GM19043 (cell line): ENCODE measurements around the gene OR2S2.
A peak's percentile ranks its signal among the peaks of the same experiment; 100 is the strongest.
"Not testable (repeated sequence)": the region's sequence is repeated elsewhere in the genome, so short reads cannot be mapped to it uniquely, and the experiment has no call there.

Experiments
- ATAC-seq: cut with Tn5 transposase; IDR thresholded peaks from one replicate; pipeline ENCODE4 v1.9.1; 2021; ENCODE audit warnings: low read depth; ENCODE audit not compliant: unreplicated experiment

OR2S2 gene

GRCh38 chr9:35958104-35958837 lies at the start of gene OR2S2:
Gene OR2S2, minus strand, starts transcription at chr9:35958154. Its CDS starts 56 bp downstream, at chr9:35958098.
- no peak for ATAC-seq

GRCh38 chr9:36007316-36007708 lies 49.4 kb upstream of the OR2S2 start:
- ATAC-seq = peak; percentile 53

- ATAC-seq = no peak
These were observed 48.8 kb upstream of the OR2S2 start for GRCh38 chr9:36006549-36007315.

DNA sequence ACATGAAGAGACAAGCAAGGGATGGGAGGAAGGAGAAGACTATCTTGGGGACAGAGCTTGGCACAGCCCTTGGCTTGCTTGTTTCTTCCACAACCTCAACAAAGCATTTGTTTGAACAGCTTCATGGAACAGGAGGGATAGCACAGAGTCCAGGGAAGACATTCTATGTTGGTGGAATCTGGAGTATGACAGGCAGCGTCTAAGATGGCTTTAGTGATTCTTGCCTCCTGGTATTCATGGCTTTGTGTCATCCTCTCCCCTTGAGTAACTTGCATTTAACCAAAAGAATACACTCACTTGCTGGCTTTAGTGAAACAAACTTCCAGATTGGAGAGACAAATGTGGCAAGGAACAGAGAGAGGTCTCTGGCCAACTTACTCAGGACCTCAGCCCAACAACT lies 47.9 kb upstream of the OR2S2 start:
- no peak for ATAC-seq

DNA sequence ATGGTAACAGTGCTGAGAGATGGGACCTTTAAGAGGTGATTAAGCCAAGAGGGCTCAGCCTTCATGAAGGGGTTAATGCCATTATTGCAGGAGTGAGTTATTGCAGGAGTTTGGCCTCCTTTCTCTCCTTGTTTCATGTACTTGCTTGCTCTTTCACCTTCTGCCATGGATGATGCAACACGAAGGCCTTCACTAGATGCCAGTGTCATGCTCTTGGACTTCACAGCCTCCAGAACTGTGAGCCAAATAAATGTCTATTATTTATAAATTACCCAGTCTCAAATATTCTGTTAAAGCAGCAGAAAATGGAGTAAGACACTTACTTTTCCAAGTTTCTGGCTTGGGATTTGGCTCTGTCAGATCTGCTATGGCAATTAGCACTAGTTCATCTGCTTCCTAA lies 40.4 kb upstream of the OR2S2 start:
- no peak for ATAC-seq

DNA sequence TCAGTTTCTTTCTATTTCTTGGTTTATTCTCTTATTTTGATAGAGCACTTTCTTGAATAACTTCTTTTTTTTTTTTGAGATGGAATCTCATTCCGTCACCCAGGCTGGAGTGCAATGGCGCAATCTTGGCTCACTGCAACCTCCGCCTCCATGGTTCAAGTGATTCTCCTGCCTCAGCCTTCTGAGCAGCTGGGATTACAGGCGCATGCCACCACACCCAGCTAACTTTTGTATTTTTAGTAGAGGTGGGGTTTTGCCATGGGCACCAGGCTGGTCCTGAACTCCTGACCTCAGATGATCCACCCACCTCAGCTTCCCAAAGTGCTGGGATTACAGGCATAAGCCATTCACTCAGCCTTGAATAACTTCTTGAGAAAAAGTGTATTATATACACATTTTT lies 39.1 kb upstream of the OR2S2 start:
- ATAC-seq = not testable (repeated sequence)

DNA sequence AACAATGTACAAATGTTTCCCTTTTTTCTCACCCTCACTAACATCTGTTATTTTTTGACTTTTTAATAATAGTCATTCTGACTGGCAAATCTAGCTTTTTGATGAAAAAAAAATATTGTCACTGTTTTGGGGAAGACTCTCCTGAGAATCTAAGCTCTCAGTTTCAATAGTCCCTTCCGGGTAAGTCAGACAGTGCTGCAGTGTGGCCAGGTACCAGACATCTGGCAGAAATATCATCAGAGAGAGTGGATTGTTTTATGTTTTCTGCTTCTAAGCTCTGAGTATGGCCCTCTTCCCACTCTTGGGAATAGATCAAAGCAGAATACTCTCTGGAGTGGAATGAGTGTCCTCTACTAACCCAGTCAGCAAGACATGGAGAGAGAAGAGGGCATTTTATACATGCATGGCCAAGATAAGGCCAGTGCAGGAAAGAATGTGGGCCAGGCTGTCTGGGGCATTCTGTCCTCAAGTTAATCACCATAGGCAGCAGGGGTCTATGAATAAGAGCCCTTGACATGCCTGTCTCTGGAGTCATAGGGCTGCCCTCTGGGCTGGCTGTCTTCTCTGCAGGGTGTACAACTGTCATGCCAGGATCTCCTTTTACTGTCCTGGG lies 38.5 kb upstream of the OR2S2 start:
- no peak for ATAC-seq

DNA sequence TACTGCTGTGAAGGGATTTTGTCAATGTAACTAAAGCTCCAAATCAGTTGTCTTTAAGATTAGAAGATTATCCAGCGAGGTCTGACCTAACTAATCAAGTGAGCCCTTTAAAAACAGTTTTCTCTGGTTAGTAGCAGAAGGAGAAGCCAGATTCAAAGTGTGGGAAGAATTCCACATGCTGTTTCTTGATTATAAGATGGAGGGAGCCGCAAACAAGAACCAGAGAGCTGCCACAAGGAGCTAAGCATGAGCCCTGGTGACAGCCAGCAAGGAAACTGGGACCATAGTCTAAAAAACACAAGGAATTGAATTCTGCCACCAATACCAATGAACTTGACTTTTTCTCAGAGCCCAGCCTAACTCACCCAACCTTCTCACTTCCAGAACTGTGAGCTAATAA lies 37.0 kb upstream of the OR2S2 start:
- ATAC-seq = no peak

GRCh38 chr9:35993976-35994720 lies 36.2 kb upstream of the OR2S2 start:
- no peak for ATAC-seq

- ATAC-seq = not testable (repeated sequence)
These were observed 35.2 kb upstream of the OR2S2 start for GRCh38 chr9:35993136-35993535.

DNA sequence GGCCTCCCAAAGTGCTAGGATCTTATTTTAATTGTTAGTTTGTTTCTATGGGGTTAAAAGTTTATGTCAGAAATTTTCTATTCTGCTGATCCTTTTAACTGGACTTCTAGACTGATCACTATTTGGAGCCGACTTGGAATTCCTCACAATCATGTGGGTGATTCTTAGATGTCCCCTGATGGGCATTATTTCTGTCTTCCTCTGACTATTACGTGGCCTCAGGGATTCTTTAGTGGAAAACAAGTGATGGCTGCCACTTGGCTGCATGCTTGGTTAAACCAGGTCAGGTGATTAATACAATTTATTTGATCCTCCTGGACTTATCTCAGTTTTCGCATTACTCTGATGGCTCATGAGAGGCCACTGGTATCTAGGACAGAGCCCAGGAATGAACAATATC lies 32.2 kb upstream of the OR2S2 start:
- no peak for ATAC-seq

GRCh38 chr9:35984021-35984420 lies 26.1 kb upstream of the OR2S2 start:
- ATAC-seq = no peak

DNA sequence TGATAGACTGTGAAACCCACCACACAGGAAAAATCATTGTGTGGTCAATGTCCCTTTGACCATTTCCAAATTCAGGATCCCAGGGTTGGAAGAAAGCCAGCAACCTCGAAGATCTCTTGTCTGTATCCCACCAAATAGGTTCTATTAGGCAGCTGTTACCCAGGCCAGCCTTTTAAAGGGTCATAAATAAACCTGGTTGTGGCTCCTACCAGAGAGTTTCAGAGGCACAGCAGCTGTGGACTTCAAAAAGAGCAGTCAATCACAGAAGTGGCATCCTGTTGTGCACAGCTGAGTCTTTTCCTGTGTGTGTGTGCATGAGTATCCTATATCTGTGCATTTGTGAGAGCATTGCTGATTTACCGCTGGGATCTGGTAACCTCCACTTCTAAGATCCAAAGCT lies 23.7 kb upstream of the OR2S2 start:
- ATAC-seq = no peak

DNA sequence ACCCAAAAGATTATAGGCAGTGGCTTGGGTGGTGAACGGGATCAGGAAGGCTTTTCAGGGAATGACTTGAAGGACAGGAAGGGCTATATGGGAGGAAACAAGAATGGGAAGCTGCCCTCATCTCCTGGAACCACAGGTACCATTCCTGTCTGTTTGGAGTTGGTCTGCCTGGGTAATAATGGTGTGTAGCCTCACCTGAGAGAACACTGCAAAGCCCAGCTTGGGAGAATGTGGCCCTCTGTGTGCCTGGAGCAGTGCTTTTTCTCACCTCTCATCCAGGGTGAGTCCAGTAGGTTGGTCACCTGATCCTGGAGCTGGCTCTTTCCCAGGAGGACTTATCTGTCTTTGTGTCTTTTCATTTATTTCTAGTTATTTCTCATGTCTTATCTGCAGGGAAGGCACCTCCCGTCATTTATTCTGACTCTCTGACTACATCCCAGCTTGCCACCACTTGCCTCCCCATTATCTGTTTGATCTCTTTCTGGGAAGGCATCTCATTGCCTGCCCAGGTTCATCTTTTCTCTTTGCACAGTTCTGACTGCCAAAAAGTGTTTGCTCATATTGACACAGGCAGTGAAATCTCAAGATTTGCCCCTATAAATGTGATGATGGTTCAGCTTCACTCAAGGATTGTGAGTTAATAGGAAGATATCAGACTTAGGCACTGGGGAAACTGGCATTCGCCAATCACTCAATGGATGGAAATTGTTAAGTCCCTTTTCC lies 22.5 kb upstream of the OR2S2 start:
- no peak for ATAC-seq

GRCh38 chr9:35978792-35979191 lies 20.8 kb upstream of the OR2S2 start:
- no peak for ATAC-seq

DNA sequence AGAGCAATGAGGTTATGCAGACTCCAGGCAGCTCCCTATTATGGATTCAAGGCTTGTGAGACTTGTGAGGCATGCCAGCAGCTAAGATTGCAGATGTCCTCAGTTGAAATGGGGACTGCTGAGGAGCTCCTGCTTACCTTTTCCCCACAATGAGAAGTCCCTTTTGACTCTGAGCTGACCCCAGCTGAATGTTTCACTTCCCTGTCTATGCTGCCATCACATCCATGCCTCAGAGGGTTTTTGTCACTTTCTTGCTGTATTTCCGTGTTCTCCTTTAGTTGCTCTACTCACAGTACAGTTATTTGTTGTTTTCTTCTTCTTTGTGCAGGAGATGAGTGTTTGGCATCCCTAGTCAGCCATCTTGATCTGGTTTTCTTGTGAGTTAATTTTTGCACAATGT lies 18.8 kb upstream of the OR2S2 start:
- ATAC-seq = no peak

DNA sequence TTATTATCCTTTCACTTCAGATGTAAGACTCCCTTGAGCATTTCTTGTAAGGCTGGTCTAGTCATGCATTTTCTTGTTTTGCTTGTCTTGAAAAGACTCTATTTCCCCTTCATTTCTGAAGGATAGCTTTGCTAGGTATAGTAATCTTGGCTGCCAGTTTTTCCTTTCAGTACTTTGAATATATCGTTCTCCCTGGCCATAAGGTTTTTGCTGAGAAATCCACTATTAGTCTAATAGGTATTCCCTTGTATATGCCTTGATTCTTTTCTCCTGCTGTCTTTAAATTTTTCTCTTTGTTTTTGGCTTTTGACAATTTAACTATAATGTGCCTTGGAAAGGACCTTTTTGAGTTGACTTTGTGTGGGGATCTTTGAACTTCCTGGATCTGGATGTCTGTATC lies 16.8 kb upstream of the OR2S2 start:
- no peak for ATAC-seq

DNA sequence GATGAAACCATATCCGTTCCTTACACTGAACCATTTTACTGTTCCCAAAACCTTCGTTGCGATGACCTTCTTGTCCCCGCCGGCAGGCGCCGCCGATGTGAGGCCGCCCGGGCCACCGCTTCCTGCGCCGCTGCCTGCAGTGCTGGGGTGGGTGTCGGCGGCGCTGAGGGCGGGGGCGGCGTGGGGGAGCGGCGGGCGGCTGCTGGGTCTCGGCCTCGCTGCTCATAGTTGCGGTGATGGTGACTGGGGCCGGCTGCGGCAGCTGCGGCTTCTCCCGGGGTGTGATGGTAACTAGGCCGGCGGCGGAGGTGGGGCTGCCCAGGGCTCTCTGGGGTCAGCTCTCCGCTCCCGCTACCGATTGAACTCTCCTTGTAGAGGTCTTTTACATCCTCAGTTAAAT lies 14.1 kb upstream of the OR2S2 start:
- no peak for ATAC-seq

- ATAC-seq = no peak
These were observed 9.1 kb upstream of the OR2S2 start for GRCh38 chr9:35967042-35967441.

- ATAC-seq = no peak
These were observed 8.5 kb upstream of the OR2S2 start for GRCh38 chr9:35966433-35966832.
